ENCODE results near the gene VPS33A.

VPS33A gene

DNA sequence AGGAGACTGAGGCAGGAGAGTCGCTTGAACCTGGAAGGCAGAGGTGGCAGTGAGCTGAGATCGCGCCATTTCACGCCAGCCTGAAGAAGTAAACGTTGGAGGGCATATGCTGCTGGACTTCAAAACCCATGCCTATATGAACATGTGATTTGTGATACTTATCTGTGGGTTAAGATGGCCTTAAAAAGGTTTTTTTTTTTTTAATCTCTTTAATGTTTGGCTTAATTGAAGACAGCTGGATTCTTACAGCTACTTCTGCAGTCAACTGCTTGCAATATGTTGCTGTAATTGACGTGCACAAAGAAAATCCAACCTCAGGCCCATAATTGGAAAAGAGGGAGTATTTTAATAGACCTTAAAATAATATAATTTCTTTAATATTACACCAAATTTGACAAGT, 64.3 kb downstream of the VPS33A start:
- no peak overlapping the region for H3K4me2 ChIP-seq (ENCODE audit: low read depth, low read length)
- no peaks in the 10 kb centered on the region for H3F3A ChIP-seq (ENCODE audit: insufficient read depth, low read length)
- H3K36me3 ChIP-seq (replicated peaks; ENCODE audit: insufficient read depth, low read length) = no peaks in the 10 kb centered on the region
- DNase-seq = no peak
- no peaks in the 10 kb centered on the region for H3K27me3 ChIP-seq (replicated peaks; ENCODE audit: insufficient read depth, low read length)
- no peak overlapping the region for H2AFZ ChIP-seq (ENCODE audit: low read length)
- no peaks in the 10 kb centered on the region for H3K9me2 ChIP-seq (replicated peaks; ENCODE audit: insufficient read depth, low read length)
- no peak overlapping the region for H3K27ac ChIP-seq (ENCODE audit: low read length)
- TF ChIP-seq EZH2phosphoT487 (IDR thresholded peaks at IDR 0.05; ENCODE audit: low read length) (no peak), EZH2 (optimal IDR thresholded peaks at IDR 0.05; ENCODE audit: low read depth, low read length) (no peak)
- TF ChIP-seq, protein P1, sequence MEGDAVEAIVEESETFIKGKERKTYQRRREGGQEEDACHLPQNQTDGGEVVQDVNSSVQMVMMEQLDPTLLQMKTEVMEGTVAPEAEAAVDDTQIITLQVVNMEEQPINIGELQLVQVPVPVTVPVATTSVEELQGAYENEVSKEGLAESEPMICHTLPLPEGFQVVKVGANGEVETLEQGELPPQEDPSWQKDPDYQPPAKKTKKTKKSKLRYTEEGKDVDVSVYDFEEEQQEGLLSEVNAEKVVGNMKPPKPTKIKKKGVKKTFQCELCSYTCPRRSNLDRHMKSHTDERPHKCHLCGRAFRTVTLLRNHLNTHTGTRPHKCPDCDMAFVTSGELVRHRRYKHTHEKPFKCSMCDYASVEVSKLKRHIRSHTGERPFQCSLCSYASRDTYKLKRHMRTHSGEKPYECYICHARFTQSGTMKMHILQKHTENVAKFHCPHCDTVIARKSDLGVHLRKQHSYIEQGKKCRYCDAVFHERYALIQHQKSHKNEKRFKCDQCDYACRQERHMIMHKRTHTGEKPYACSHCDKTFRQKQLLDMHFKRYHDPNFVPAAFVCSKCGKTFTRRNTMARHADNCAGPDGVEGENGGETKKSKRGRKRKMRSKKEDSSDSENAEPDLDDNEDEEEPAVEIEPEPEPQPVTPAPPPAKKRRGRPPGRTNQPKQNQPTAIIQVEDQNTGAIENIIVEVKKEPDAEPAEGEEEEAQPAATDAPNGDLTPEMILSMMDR (IDR thresholded peaks at IDR 0.05; ENCODE audit: low read length) = no peak
- no peak overlapping the region for H3K9ac ChIP-seq (ENCODE audit: low read length)
- H3K4me1 ChIP-seq (ENCODE audit: low read length) = no peaks in the 10 kb centered on the region
- H3K9me3 ChIP-seq (replicated peaks; ENCODE audit: insufficient read depth, low read length) = no peaks in the 10 kb centered on the region
- no peak overlapping the region for H3K4me3 ChIP-seq (ENCODE audit: low read length)
- H4K20me1 ChIP-seq (ENCODE audit: insufficient read depth, low read length) = no peaks in the 10 kb centered on the region
- no peaks in the 10 kb centered on the region for H3K79me2 ChIP-seq (ENCODE audit: low read length)

DNA sequence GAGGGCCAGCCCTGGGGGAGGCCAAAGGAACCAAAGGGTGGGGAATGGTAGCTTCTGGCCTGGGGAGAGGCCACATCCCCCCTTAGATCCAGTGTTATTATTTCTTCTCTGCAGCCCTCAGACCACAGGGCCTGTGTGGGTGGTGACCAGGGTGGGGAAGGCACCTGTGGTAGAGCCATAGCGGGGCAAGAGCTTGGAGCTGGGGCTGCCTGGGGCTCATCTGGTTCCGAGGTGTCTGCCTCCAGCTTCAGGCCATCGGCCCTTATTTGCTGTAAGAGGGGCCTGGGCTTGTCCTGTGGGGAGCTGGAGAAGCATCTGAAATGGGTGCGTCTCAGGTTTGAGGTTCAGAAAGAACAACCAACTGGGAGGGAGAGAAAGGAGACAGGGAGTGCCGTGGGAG, 64.9 kb downstream of the VPS33A start:
- H3K27ac ChIP-seq (ENCODE audit: low read length) = no peak overlapping the region
- no peaks in the 10 kb centered on the region for H3K27me3 ChIP-seq (replicated peaks; ENCODE audit: insufficient read depth, low read length)
- H3K36me3 ChIP-seq (replicated peaks; ENCODE audit: insufficient read depth, low read length) = no peaks in the 10 kb centered on the region
- H3K9ac ChIP-seq (ENCODE audit: low read length) = no peak overlapping the region
- H2AFZ ChIP-seq (ENCODE audit: low read length) = no peak overlapping the region
- no peaks in the 10 kb centered on the region for H3F3A ChIP-seq (ENCODE audit: insufficient read depth, low read length)
- DNase-seq = no peak
- H3K9me2 ChIP-seq (replicated peaks; ENCODE audit: insufficient read depth, low read length) = no peaks in the 10 kb centered on the region
- TF ChIP-seq, protein P1 (IDR thresholded peaks at IDR 0.05; ENCODE audit: low read length) = no peak
- no peak for TF ChIP-seq EZH2phosphoT487 (IDR thresholded peaks at IDR 0.05; ENCODE audit: low read length)
- no peak for TF ChIP-seq EZH2 (optimal IDR thresholded peaks at IDR 0.05; ENCODE audit: low read depth, low read length)
- no peaks in the 10 kb centered on the region for H3K79me2 ChIP-seq (ENCODE audit: low read length)
- no peaks in the 10 kb centered on the region for H4K20me1 ChIP-seq (ENCODE audit: insufficient read depth, low read length)
- H3K4me3 ChIP-seq (ENCODE audit: low read length) = no peak overlapping the region
- H3K4me1 ChIP-seq (ENCODE audit: low read length) = no peaks in the 10 kb centered on the region
- H3K9me3 ChIP-seq (replicated peaks; ENCODE audit: insufficient read depth, low read length) = no peaks in the 10 kb centered on the region
- no peak overlapping the region for H3K4me2 ChIP-seq (ENCODE audit: low read depth, low read length)

DNA sequence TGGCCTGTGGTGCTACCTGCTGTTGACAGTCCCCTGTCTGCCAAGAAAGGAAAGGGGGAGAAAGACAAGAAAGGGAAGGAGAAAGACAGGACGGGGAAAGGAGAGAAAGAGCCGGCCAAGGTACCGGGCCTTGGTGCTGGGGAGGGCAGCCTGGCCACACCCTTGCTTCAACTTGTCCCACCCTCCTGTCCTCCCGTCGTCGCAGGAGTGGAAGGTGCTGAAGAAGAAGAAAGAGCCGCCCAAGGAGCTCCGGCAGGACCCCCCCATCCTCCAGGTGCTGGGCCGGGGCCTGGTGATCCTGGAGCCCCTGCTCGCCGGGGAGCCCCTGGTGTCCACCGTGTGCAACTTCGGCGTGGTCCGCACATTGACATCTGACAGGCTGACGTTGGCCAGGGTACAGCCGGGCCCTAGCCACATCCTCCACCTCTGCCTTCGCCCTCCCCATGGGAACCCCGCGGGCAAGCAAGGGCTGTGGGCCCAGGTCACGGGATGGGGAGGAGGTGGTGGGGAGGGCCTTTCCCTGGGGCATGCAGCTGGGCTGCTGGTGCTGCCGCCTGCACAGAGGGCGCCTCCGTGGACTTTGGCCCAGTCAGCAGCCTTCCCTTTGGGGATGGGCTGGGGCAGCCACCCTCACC, 65.6 kb downstream of the VPS33A start:
- Histone ChIP-seq H3K9me2 (replicated peaks; ENCODE audit: insufficient read depth, low read length) (no peaks in the 10 kb centered on the region), H3K36me3 (replicated peaks; ENCODE audit: insufficient read depth, low read length) (no peaks in the 10 kb centered on the region), H3K9me3 (replicated peaks; ENCODE audit: insufficient read depth, low read length) (no peaks in the 10 kb centered on the region), H3K4me2 (ENCODE audit: low read depth, low read length) (no peak overlapping the region), H3K4me3 (ENCODE audit: low read length) (no peak overlapping the region), H3F3A (ENCODE audit: insufficient read depth, low read length) (no peaks in the 10 kb centered on the region), H3K9ac (ENCODE audit: low read length) (no peak overlapping the region), H3K27me3 (replicated peaks; ENCODE audit: insufficient read depth, low read length) (no peaks in the 10 kb centered on the region), H3K27ac (ENCODE audit: low read length) (no peak overlapping the region), H3K4me1 (ENCODE audit: low read length) (no peaks in the 10 kb centered on the region), H3K79me2 (ENCODE audit: low read length) (no peaks in the 10 kb centered on the region), H2AFZ (ENCODE audit: low read length) (no peak overlapping the region), H4K20me1 (ENCODE audit: insufficient read depth, low read length) (no peaks in the 10 kb centered on the region)
- no peak for TF ChIP-seq EZH2 (optimal IDR thresholded peaks at IDR 0.05; ENCODE audit: low read depth, low read length)
- no peak for DNase-seq
